A549 (cell line): ENCODE measurements around the gene PKP4. TPM values are rescaled to one million over a fixed set of nuclear protein-coding genes. Genes with fewer than 3 reads are reported as not detected.

Experiments
- ATAC-seq, 2 experiments: fragments of 200-7000 bp in 1 of 2; fragments of >200 bp in 1 of 2; cut with Nextera tagmentation in 1 of 2; cut with Tn5 transposase in 1 of 2; 3 replicates each; pipeline versions ENCODE4 v1.8.0 to v1.9.1; 2018 to 2020; ENCODE audit warnings: mild to moderate bottlenecking in 1 of 2, moderate library complexity in 1 of 2
- CTCF ChIA-PET: fragments of 300-600 bp; sonication (Branson Sonifier 250); formaldehyde crosslinking; extraction: SDS; loops from one replicate; lab custom pipeline; 2021; ENCODE audit warnings: antibody characterized with exemption, inconsistent platforms; lab: Yijun Ruan, JAX
- POLR2A ChIA-PET: fragments of 350-600 bp; formaldehyde crosslinking; extraction: SDS; loops from one replicate; lab custom pipeline; 2021; ENCODE audit warnings: antibody characterized with exemption, inconsistent platforms; lab: Yijun Ruan, JAX
- DNase-seq, 2 experiments: peaks; one replicate each; pipeline versions ENCODE4 v3.0.0 to v3.0.0-alpha.2; 2011 to 2016; ENCODE audit warnings: low read depth in 1 of 2, low spot score in 1 of 2
- FAIRE-seq: peaks from 2 replicates; lab custom pipeline; 2011; peaks lifted over from hg19 to GRCh38; lab: Jason Lieb, UNC
- H3K27ac ChIP-seq, 2 experiments: fragments of >200 bp; sonication (Bioruptor Twin); formaldehyde crosslinking; 3 replicates each; pipeline ENCODE4 v1.5.1; 2016 to 2017
- H3K4me1 ChIP-seq: fragments of >200 bp; sonication (Bioruptor Twin); formaldehyde crosslinking; 3 replicates; pipeline ENCODE4 v1.6.1; 2016
- H3K4me2 ChIP-seq: fragments of >200 bp; sonication (Bioruptor Twin); formaldehyde crosslinking; 3 replicates; pipeline ENCODE4 v1.6.1; 2016
- H3K4me3 ChIP-seq: fragments of >200 bp; sonication (Bioruptor Twin); formaldehyde crosslinking; 3 replicates; pipeline ENCODE4 v1.5.1; 2016
- H3K9me3 ChIP-seq: fragments of >200 bp; sonication (Bioruptor Twin); formaldehyde crosslinking; 3 replicates; pipeline ENCODE4 v1.6.1; 2016
- ATOH8 ChIP-seq: fragments of 250-450 bp; sonication (Bioruptor Pico); IDR thresholded peaks from 2 replicates; pipeline ENCODE4 v1.5.0; 2020; ENCODE audit warnings: low read depth, mild to moderate bottlenecking, moderate library complexity
- BHLHE40 ChIP-seq: IDR thresholded peaks from 2 replicates; pipeline ENCODE4 v1.6.1; 2012; ENCODE audit warnings: low read depth, low read length, inconsistent platforms
- CBX2 ChIP-seq: fragments of 200-600 bp; sonication (generic); IDR thresholded peaks from 2 replicates; pipeline ENCODE4 v1.6.1; 2016; ENCODE audit warnings: low read depth, mild to moderate bottlenecking, borderline replicate concordance
- CHD2 ChIP-seq: fragments of 150-350 bp; IDR thresholded peaks from 2 replicates; pipeline ENCODE4 v1.6.1; 2014; ENCODE audit warnings: low read length; ENCODE audit not compliant: partially characterized antibody
- CHD4 ChIP-seq: fragments of 200-600 bp; sonication (generic); IDR thresholded peaks from 2 replicates; pipeline ENCODE4 v1.6.1; 2016; ENCODE audit warnings: antibody characterized with exemption, mild to moderate bottlenecking, borderline replicate concordance
- ESRRA ChIP-seq: fragments of 150-350 bp; IDR thresholded peaks from 2 replicates; pipeline ENCODE4 v1.6.1; 2014; ENCODE audit warnings: mild to moderate bottlenecking, low read length, borderline replicate concordance
- FOXS1 ChIP-seq: fragments of 250-450 bp; sonication (Bioruptor Pico); IDR thresholded peaks from 2 replicates; pipeline ENCODE4 v1.5.0; 2020; ENCODE audit warnings: mild to moderate bottlenecking, moderate library complexity
- GATA3 ChIP-seq: IDR thresholded peaks from 2 replicates; pipeline ENCODE4 v1.6.1; 2012; ENCODE audit warnings: borderline replicate concordance
- HMGXB4 ChIP-seq: fragments of 250-450 bp; sonication (Bioruptor Pico); IDR thresholded peaks from 2 replicates; pipeline ENCODE4 v1.5.0; 2021; ENCODE audit warnings: mild to moderate bottlenecking, moderate library complexity, borderline replicate concordance
- HOXA7 ChIP-seq: fragments of 250-450 bp; sonication (Bioruptor Pico); IDR thresholded peaks from 2 replicates; pipeline ENCODE4 v1.5.0; 2020; ENCODE audit warnings: mild to moderate bottlenecking, moderate library complexity
- HOXB13 ChIP-seq: fragments of 250-450 bp; sonication (Bioruptor Pico); IDR thresholded peaks from 2 replicates; pipeline ENCODE4 v1.5.0; 2020; ENCODE audit warnings: low read depth, mild to moderate bottlenecking, moderate library complexity
- JUN ChIP-seq, 2 experiments: fragments of >200 bp; sonication (Bioruptor Twin); formaldehyde crosslinking; IDR thresholded peaks; 2 replicates in 1 of 2; 3 replicates in 1 of 2; pipeline ENCODE4 v1.6.1; 2016 to 2017
- MAFK ChIP-seq: fragments of 450-650 bp; IDR thresholded peaks from 2 replicates; pipeline ENCODE4 v1.6.1; 2014; ENCODE audit not compliant: partially characterized antibody
- MAX ChIP-seq: IDR thresholded peaks from 2 replicates; pipeline ENCODE4 v1.6.1; 2012
- NR3C1 ChIP-seq: fragments of >200 bp; sonication (Bioruptor Twin); formaldehyde crosslinking; IDR thresholded peaks from 3 replicates; pipeline ENCODE4 v1.6.1; 2017
- PHF8 ChIP-seq: fragments of 200-600 bp; sonication (generic); IDR thresholded peaks from 2 replicates; pipeline ENCODE4 v1.6.1; 2016; ENCODE audit warnings: low read depth, mild to moderate bottlenecking, antibody characterized with exemption, moderate library complexity, borderline replicate concordance
- RARB ChIP-seq: fragments of 250-450 bp; sonication (Bioruptor Pico); IDR thresholded peaks from 2 replicates; pipeline ENCODE4 v1.8.0; 2021; ENCODE audit warnings: mild to moderate bottlenecking, moderate library complexity
- RCOR1 ChIP-seq: fragments of 150-350 bp; IDR thresholded peaks from 2 replicates; pipeline ENCODE4 v1.6.1; 2014; ENCODE audit warnings: antibody characterized with exemption, low read length, low read depth
- SMC3 ChIP-seq: fragments of >200 bp; sonication (Bioruptor Twin); formaldehyde crosslinking; IDR thresholded peaks from 3 replicates; pipeline ENCODE4 v1.6.1; 2018; ENCODE audit warnings: inconsistent platforms
- TP53 ChIP-seq: fragments of 250-450 bp; sonication (Bioruptor Pico); IDR thresholded peaks from 2 replicates; pipeline ENCODE4 v1.5.0; 2021; ENCODE audit warnings: mild to moderate bottlenecking, moderate library complexity
- ZFP36 ChIP-seq: fragments of 450-650 bp; IDR thresholded peaks from 2 replicates; pipeline ENCODE4 v1.6.1; 2014; ENCODE audit warnings: borderline replicate concordance; ENCODE audit not compliant: partially characterized antibody
- ZNF302 ChIP-seq: fragments of 250-450 bp; sonication (Bioruptor Pico); IDR thresholded peaks from 2 replicates; pipeline ENCODE4 v1.9.0; 2021; ENCODE audit warnings: inconsistent platforms, mild to moderate bottlenecking, moderate library complexity
- ZSCAN20 ChIP-seq: fragments of 250-450 bp; sonication (Bioruptor Pico); IDR thresholded peaks from 2 replicates; pipeline ENCODE4 v1.8.0; 2022; ENCODE audit warnings: mild to moderate bottlenecking, moderate library complexity
- WGBS: methylation state at CpG from one replicate; pipeline ENCODE4 v1.1.6; 2017; ENCODE audit errors: missing lambda C conversion rate; 5-methylcytosine and 5-hydroxymethylcytosine counted together
- polyA plus RNA-seq, 4 experiments: library from polyadenylated mRNA; depleted of rRNA in 3 of 4; stranded (reverse); fragments of >200 nt; fragmentation: RNase III in 1 of 4; extraction: RNeasy Plus Mini Kit Qiagen cat#74134 plus additional on column Dnase treatment in 1 of 4; gene quantifications; 2 replicates in 3 of 4; 3 replicates in 1 of 4; pipeline ENCODE4 v1.2.3, GENCODE V29; 2011 to 2017

Gene PKP4
- polyA plus RNA-seq, 2 of the 4 experiments (the other 2 are of a cell fraction) = 27.0 to 56.6 TPM

DNA sequence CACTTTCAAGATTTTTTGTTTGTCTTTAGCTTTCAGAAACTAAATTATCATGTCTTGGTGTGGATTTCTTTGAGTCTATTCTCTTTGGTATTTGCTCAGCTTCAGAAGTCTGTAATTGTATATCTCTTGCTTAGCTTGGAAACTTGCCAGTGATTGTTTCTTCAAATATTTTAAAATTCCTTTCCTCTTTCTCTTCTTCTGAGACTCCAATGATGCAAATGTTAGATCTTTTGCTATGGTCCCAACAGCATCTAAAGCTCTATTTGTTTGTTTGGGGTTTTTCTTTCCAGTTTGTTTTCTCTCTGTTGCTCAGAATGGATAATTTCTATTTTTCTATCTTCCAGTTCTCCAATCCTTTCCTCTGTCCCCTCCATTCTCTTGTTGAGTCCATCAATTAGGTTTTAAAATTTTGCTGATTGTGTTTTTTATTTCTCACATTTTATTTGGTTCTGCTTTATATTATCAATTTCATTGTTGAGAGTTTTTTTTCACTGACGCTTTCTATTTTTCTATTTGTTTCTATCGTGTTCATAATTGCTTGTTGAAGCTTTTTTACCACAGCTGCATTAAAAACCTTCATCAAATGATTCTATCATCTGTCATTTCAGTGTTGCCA, 256.9 kb downstream of the PKP4 start:
- Histone ChIP-seq H3K27ac (no peak overlapping the region), H3K4me2 (no peak overlapping the region), H3K4me1 (no peaks in the 10 kb centered on the region), H3K4me3 (no peak overlapping the region), H3K9me3 (peaks cover 10% of the 10 kb centered on the region; the same call in 2 of the 3 replicates)
- no peak for ATAC-seq
- no peak for DNase-seq
- no peak for FAIRE-seq
- CTCF ChIA-PET = interaction anchor here (1.5 kb wide), 1 partner anchor 10 kb away, joined by 8 read pairs; no protein-coding TSS in a partner anchor
- WGBS = 71% methylated on average over 2 of the region's 2 CpGs
- POLR2A ChIA-PET = no interaction called here
- peak; percentile 62 for TF ChIP-seq MAFK
- no peak for TF ChIP-seq ZSCAN20 (CRISPR knock-in tag)

DNA sequence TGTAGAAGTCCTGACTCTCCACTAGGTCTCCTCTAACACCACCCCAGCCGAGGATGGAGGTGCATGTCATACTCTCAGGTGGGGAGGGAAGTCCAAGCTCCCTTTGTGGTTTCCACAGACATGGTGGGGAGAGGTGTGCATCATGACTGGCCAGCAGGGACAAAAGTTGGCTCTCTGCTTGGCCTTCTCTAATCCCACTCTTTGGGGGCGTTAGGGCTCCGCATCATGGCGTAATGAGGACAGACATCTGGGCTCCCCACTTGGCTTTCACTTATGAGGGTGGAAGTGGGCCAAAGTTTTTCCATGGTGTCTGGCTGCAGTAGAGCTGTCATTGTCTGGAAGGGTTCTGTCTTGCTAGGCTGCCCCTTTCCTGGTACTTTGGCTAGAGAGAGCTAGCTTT, 257.7 kb downstream of the PKP4 start:
- 51% methylated on average over 4 of the region's 4 CpGs for WGBS
- POLR2A ChIA-PET = no interaction called here
- Histone ChIP-seq H3K9me3 (peaks cover 10% of the 10 kb centered on the region; the same call in 2 of the 3 replicates), H3K4me3 (no peak overlapping the region), H3K4me2 (no peak overlapping the region), H3K27ac (no peak overlapping the region), H3K4me1 (no peaks in the 10 kb centered on the region)
- no peak for ATAC-seq
- no peak for DNase-seq
- no peak for FAIRE-seq
- no peak for TF ChIP-seq PHF8
- TF ChIP-seq RARB = no peak
- no peak for TF ChIP-seq GATA3
- TF ChIP-seq CBX2 = no peak
- no peak for TF ChIP-seq FOXS1 (CRISPR knock-in tag)
- TF ChIP-seq ZFP36 = no peak
- no peak for TF ChIP-seq JUN (IDR thresholded peaks at IDR 0.05)
- no peak for TF ChIP-seq TP53 (CRISPR knock-in tag)
- no peak for TF ChIP-seq ZSCAN20 (CRISPR knock-in tag)
- TF ChIP-seq HMGXB4 (CRISPR knock-in tag) = no peak
- no peak for TF ChIP-seq ATOH8
- CTCF ChIA-PET = interaction anchor here (1.5 kb wide), 1 partner anchor 10 kb away, joined by 8 read pairs; no protein-coding TSS in a partner anchor

GRCh38 chr2:158715357-158715756, 258.6 kb downstream of the PKP4 start:
- no peak for FAIRE-seq
- H3K4me3 ChIP-seq = no peak overlapping the region
- no peaks in the 10 kb centered on the region for H3K4me1 ChIP-seq
- no peak for DNase-seq
- ChIA-PET CTCF (no interaction called here), POLR2A (no interaction called here)
- H3K27ac ChIP-seq = no peak overlapping the region
- H3K4me2 ChIP-seq = no peak overlapping the region
- no peak for ATAC-seq
- no peak for TF ChIP-seq SMC3
- TF ChIP-seq HOXA7 (CRISPR knock-in tag) = no peak
- no peak for TF ChIP-seq RCOR1
- TF ChIP-seq CHD4 = no peak
- no peak for TF ChIP-seq NR3C1
- no peak for TF ChIP-seq MAX
- TF ChIP-seq BHLHE40 = no peak
- TF ChIP-seq HOXB13 (CRISPR knock-in tag) = no peak
- TF ChIP-seq ESRRA = no peak
- TF ChIP-seq ZNF302 (CRISPR knock-in tag) = no peak
- TF ChIP-seq CHD2 = no peak
- TF ChIP-seq JUN (IDR thresholded peaks at IDR 0.05) = no peak
- H3K9me3 ChIP-seq = peaks cover 10% of the 10 kb centered on the region; the same call in 2 of the 3 replicates
- WGBS = 75% methylated on average over 1 of the region's 1 CpG
